HUES48 (cell line): ENCODE data around the gene ADCY3.
A peak's percentile ranks its signal among the peaks of the same experiment; 100 is the strongest.

Experiments used
- H3K27ac ChIP-seq: one replicate; pipeline ENCODE4 v1.7.0; 2013; ENCODE audit warnings: low read depth, low read length, inconsistent platforms
- H3K27me3 ChIP-seq: 2 replicates; pipeline ENCODE4 v1.6.1; 2013; ENCODE audit warnings: mild to moderate bottlenecking, low read length; ENCODE audit not compliant: control insufficient read depth, insufficient read depth
- H3K36me3 ChIP-seq: 2 replicates; pipeline ENCODE4 v1.6.1; 2013; ENCODE audit warnings: low read length; ENCODE audit not compliant: control insufficient read depth, insufficient read depth
- H3K4me1 ChIP-seq: 2 replicates; pipeline ENCODE4 v1.6.1; 2013; ENCODE audit warnings: mild to moderate bottlenecking, low read length; ENCODE audit not compliant: control insufficient read depth, insufficient read depth
- H3K4me3 ChIP-seq: 2 replicates; pipeline ENCODE4 v1.5.1; 2013; ENCODE audit warnings: mild to moderate bottlenecking, low read depth, low read length
- H3K9ac ChIP-seq: 2 replicates; pipeline ENCODE4 v1.6.1; 2013; ENCODE audit warnings: mild to moderate bottlenecking, low read depth, low read length, moderate library complexity
- H3K9me3 ChIP-seq: 2 replicates; pipeline ENCODE4 v1.6.1; 2013; ENCODE audit warnings: low read length; ENCODE audit not compliant: control insufficient read depth, insufficient read depth

The ADCY3 gene

DNA sequence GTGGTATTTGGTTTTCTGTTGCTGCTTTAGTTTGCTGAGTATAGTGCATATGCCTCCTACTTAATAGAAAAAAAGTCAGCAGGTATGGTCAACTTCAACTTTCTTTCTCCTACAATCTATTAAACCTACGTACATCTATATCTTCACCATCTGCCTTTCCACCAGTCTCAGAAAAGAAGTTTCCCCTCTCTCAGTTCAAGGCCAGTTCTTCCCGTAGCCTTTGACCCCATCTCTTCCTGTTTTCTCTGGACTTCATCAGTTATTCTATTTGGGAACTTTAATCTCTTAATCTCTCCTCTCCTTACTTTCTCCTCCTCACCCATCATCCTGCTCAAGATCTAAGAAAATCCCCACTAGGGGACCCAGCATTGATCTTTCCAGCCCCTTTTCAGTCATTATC lies 132.5 kb downstream of the ADCY3 start:
- Histone ChIP-seq H3K27me3 (no peaks in the 10 kb centered on the region), H3K27ac (no peak overlapping the region), H3K9me3 (no peaks in the 10 kb centered on the region), H3K4me1 (peaks cover 21% of the 10 kb centered on the region; the same call in 1 of the 2 replicates), H3K9ac (no peak overlapping the region), H3K4me3 (no peak overlapping the region), H3K36me3 (peaks cover 5% of the 10 kb centered on the region; the same call in 1 of the 2 replicates)

DNA sequence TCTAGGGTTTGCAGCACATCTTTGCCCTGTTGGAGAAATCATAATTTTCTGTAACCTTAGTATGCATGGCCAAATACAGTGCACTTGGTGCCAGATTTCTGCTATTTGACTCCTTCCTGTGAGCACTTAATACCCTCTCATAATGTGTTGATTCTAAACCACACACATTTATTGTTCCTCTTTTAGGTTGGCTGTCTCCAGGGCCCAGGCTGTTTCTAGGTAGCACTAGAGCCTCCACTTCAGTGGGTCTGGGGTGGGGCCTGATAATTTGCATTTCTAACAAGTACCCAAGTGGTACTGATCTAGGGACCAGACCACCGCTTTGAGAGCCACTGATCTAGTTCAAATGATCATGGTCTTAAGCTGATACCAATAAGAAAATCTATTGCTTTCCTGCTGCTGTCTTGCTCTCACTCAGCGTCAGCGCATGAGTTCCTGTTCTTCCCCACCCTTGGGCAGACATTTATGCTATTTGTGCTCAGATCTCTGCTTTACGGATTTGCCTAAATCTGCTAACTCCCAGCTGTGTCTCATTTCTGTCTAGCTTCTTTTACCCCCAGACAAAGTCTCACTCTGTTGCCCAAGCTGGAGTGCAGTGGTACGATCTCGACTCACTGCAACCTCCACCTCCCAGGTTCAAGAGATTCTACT lies 134.2 kb downstream of the ADCY3 start:
- no peaks in the 10 kb centered on the region for H3K27me3 ChIP-seq
- H3K36me3 ChIP-seq = peaks cover 5% of the 10 kb centered on the region; the same call in 1 of the 2 replicates
- H3K4me3 ChIP-seq = no peak overlapping the region
- peaks cover 5% of the 10 kb centered on the region; the same call in 1 of the 2 replicates for H3K4me1 ChIP-seq
- H3K9ac ChIP-seq = no peak overlapping the region
- no peaks in the 10 kb centered on the region for H3K9me3 ChIP-seq
- H3K27ac ChIP-seq = no peak overlapping the region

- Histone ChIP-seq H3K4me3 (no peak overlapping the region), H3K27me3 (no peaks in the 10 kb centered on the region), H3K36me3 (no peaks in the 10 kb centered on the region), H3K9ac (no peak overlapping the region), H3K4me1 (peaks cover 5% of the 10 kb centered on the region), H3K9me3 (no peaks in the 10 kb centered on the region), H3K27ac (no peak overlapping the region)
These were observed 136.4 kb downstream of the ADCY3 start for GRCh38 chr2:24783641-24784040.

DNA sequence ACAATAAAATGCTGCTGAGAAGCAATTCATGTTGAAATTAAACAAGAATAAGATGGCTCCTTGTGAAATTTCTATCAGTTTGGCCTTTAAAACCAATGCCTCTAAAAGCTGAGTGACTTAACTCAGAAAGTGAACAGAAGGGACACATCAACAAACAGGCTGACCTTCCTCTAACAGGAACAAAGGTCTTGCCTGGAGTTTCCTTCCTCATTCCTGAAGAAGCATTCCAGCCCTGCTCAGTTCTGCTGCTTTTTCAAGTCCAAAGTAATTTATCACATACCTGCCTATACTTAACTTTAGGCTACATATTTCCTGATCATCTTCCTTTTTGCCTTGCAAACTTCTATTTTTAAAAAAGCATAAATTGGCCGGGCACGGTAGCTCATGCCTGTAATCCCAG lies 140.9 kb downstream of the ADCY3 start:
- Histone ChIP-seq H3K4me1 (peaks cover 13% of the 10 kb centered on the region), H3K36me3 (no peaks in the 10 kb centered on the region), H3K9me3 (no peaks in the 10 kb centered on the region), H3K4me3 (no peak overlapping the region), H3K27me3 (no peaks in the 10 kb centered on the region), H3K27ac (peak overlapping the region; percentile 10), H3K9ac (no peak overlapping the region)

DNA sequence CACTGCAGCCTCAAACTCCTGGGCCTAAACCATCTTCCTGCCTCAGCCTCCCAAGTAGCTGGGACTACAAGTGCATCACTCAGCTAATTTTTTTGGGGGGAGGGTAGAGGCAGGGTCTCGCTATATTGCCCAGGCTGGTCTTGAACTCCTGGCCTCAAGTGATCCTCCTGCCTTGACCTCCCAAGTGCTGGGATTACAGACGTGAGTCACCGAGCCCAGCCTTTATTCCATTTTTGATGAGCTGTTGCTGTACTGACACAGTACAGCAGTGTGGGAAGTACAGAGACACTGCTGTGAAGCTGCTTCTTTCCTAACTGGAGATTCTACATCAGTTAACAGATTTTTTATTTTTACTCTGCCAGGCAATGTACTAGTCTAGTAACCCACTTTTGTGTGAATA lies 145.7 kb downstream of the ADCY3 start:
- no peaks in the 10 kb centered on the region for H3K9me3 ChIP-seq
- no peaks in the 10 kb centered on the region for H3K27me3 ChIP-seq
- H3K4me3 ChIP-seq = no peak overlapping the region
- H3K9ac ChIP-seq = no peak overlapping the region
- H3K27ac ChIP-seq = no peak overlapping the region
- 0 out of 2 replicates have a peak, but pooled peaks cover 4% of the 10 kb centered on the region for H3K36me3 ChIP-seq
- peaks cover 13% of the 10 kb centered on the region for H3K4me1 ChIP-seq

- H3K27ac ChIP-seq = peak overlapping the region; percentile 46
- H3K4me1 ChIP-seq = no peaks in the 10 kb centered on the region
- no peaks in the 10 kb centered on the region for H3K9me3 ChIP-seq
- 0 out of 2 replicates have a peak, but pooled peaks cover 4% of the 10 kb centered on the region for H3K36me3 ChIP-seq
- H3K9ac ChIP-seq = no peak overlapping the region
- no peak overlapping the region for H3K4me3 ChIP-seq
- H3K27me3 ChIP-seq = no peaks in the 10 kb centered on the region
These were observed 148.1 kb downstream of the ADCY3 start for GRCh38 chr2:24771764-24772586.

GRCh38 chr2:24771061-24771460 lies 149.0 kb downstream of the ADCY3 start:
- H3K4me3 ChIP-seq = no peak overlapping the region
- H3K9ac ChIP-seq = no peak overlapping the region
- H3K27ac ChIP-seq = no peak overlapping the region
- no peaks in the 10 kb centered on the region for H3K27me3 ChIP-seq
- no peaks in the 10 kb centered on the region for H3K9me3 ChIP-seq
- H3K36me3 ChIP-seq = 0 out of 2 replicates have a peak, but pooled peaks cover 4% of the 10 kb centered on the region
- H3K4me1 ChIP-seq = no peaks in the 10 kb centered on the region
